Lower lobe of right lung (tissue), 2 donors: ENCODE data around the gene INPP5A. TPM values are rescaled to one million over a fixed set of nuclear protein-coding genes. Genes with fewer than 3 reads are reported as not detected.
A peak's percentile ranks its signal among the peaks of the same experiment; 100 is the strongest.

Experiments
- ATAC-seq, 2 donors: fragments of 200-7000 bp; cut with Tn5 transposase; one replicate each; pipeline ENCODE4 v1.9.1; 2020 to 2022; ENCODE audit warnings: mild to moderate bottlenecking in 2 of 2, moderate library complexity in 2 of 2
- DNase-seq: peaks from one replicate; pipeline ENCODE4 v3.0.0-alpha.2; 2020
- H3K27ac ChIP-seq: fragments of 200-600 bp; one replicate; pipeline ENCODE4 v1.8.0; 2022
- H3K27me3 ChIP-seq: fragments of 200-600 bp; one replicate; pipeline ENCODE4 v1.8.0; 2022; ENCODE audit warnings: low read depth
- H3K36me3 ChIP-seq: fragments of 200-600 bp; one replicate; pipeline ENCODE4 v1.8.0; 2022; ENCODE audit warnings: mild to moderate bottlenecking
- H3K4me1 ChIP-seq: fragments of 200-600 bp; one replicate; pipeline ENCODE4 v1.8.0; 2022
- H3K4me3 ChIP-seq: fragments of 200-600 bp; one replicate; pipeline ENCODE4 v1.8.0; 2022; ENCODE audit warnings: mild to moderate bottlenecking
- H3K9me3 ChIP-seq: fragments of 200-600 bp; one replicate; pipeline ENCODE4 v1.8.0; 2022
- intact Hi-C: fragments of 100-400 bp; cut with DNase I; formaldehyde crosslinking; loops from one replicate; pipeline ENCODE4 v1.11.0; 2022
- total RNA-seq: library from RNA; stranded (reverse); fragmentation: NEBNext Ultra II Directional; extraction: Animal tissue kit (Norgen Biotek cat#: 25700); gene quantifications from one replicate; pipeline ENCODE4 v1.2.1, GENCODE V29; 2021
- TF ChIP-seq, protein P1 (sequence below): fragments of 200-600 bp; IDR thresholded peaks from one replicate; pipeline ENCODE4 v1.8.0; 2022; ENCODE audit warnings: antibody characterized with exemption, mild to moderate bottlenecking
- donor health status: DM: no; HTN: yes; CAD: no; lungs with severe emphysema.

Gene INPP5A
- total RNA-seq, 1 donor from 2014 or later, result 34.1 TPM

DNA sequence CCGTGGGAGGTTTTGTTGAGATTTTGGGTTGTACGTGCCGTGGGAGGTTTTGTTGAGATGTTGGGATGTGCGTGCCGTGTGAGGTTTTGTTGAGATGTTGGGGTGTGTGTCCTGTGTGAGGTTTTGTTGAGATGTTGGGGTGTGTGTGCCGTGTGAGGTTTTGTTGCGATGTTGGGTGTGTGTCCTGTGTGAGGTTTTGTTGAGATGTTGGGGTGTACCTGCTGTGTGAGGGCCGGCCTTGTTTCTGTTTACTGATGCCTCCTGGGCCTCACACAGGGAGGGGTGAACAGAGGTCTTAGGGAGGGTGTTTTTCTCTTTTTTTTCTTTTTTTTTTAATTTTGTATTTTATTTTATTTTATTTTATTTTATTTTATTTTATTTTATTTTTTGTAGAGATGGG is 36.7 kb downstream of the INPP5A start:
- H3K4me1 ChIP-seq, result peaks cover 65% of the 10 kb centered on the region
- intact Hi-C loops, result no loop called here
- no peaks in the 10 kb centered on the region for H3K27me3 ChIP-seq
- no peaks in the 10 kb centered on the region for H3K9me3 ChIP-seq
- H3K36me3 ChIP-seq, result no peaks in the 10 kb centered on the region
- no peak overlapping the region for H3K4me3 ChIP-seq
- DNase-seq, result no peak
- TF ChIP-seq, protein P1, sequence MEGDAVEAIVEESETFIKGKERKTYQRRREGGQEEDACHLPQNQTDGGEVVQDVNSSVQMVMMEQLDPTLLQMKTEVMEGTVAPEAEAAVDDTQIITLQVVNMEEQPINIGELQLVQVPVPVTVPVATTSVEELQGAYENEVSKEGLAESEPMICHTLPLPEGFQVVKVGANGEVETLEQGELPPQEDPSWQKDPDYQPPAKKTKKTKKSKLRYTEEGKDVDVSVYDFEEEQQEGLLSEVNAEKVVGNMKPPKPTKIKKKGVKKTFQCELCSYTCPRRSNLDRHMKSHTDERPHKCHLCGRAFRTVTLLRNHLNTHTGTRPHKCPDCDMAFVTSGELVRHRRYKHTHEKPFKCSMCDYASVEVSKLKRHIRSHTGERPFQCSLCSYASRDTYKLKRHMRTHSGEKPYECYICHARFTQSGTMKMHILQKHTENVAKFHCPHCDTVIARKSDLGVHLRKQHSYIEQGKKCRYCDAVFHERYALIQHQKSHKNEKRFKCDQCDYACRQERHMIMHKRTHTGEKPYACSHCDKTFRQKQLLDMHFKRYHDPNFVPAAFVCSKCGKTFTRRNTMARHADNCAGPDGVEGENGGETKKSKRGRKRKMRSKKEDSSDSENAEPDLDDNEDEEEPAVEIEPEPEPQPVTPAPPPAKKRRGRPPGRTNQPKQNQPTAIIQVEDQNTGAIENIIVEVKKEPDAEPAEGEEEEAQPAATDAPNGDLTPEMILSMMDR, result no peak
- no peak overlapping the region for H3K27ac ChIP-seq
- no peak for ATAC-seq

DNA sequence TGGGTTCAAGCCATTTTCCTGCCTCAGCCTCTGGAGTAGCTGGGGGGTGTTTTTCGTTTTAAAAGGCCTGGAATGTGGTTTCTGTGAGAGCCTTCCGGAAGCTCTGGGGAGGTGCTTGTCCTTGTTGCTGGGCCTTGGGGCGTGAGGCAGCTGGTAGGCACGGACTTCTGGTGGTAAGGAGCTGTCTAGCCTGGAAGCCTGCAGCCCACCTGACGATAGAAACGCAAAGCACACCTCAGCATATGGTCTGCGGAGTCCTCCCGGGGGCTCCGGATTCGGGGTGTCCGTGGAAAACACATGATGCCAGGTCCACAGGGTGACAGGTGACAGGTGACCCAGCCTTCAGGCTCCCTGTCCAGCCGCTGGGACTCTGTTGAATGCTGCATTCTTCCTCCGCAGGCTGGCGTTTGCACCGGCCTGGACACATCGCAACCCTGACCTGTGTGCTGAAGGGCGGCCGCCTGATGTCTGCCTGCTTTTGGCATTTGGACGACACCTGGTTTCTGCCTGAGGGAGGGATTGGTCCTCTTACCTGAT is 37.3 kb downstream of the INPP5A start:
- no peaks in the 10 kb centered on the region for H3K27me3 ChIP-seq
- no peaks in the 10 kb centered on the region for H3K36me3 ChIP-seq
- DNase-seq, result no peak
- H3K4me1 ChIP-seq, result peaks cover 71% of the 10 kb centered on the region
- TF ChIP-seq, protein P1, result no peak
- H3K4me3 ChIP-seq, result no peak overlapping the region
- no peak overlapping the region for H3K27ac ChIP-seq
- intact Hi-C loops, result no loop called here
- ATAC-seq, result peak in 1 of 2 donors; percentile 3
- H3K9me3 ChIP-seq, result no peaks in the 10 kb centered on the region

DNA sequence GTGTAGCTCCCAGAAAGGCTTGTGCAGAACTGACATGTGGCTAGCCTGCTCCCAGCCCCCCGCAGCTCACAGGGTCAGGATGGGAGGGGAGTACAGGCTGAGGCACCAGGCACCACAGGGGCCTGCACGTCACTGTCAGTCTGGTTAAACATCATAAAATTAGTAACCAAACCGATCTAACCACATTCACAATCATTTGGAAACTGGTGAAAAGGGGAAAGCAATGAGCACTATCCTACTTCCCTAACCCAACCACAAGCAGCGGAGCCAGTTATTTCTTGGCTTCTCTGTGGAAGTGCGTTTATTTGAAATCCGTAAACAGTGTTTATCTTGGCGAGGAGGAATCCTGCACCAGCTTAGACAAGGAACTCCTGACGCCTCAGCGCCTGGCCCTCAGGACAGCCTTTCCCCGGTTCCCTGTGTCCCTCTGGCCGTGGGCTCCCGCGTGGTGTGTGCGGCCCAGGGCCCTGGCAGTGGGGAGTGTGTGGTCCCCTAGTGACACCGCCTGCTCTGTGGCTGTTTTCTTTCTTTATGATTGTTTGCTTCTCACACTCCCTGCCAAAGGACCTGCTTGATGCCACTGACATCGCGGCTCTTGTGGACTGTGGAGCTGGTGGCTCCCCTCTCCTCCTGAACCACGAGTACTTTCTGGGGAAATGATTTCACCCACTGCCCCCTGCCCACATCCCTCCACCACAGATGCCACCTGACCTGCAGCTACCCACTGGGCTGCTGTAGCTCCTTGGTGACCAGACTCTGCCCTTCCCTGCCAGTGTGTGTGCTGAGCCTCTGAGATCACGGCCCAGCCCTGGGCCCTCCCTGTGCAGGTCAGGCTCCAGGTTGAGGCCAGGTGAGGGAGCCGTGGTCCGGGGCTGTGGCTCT is 38.0 kb downstream of the INPP5A start:
- intact Hi-C loops, result no loop called here

DNA sequence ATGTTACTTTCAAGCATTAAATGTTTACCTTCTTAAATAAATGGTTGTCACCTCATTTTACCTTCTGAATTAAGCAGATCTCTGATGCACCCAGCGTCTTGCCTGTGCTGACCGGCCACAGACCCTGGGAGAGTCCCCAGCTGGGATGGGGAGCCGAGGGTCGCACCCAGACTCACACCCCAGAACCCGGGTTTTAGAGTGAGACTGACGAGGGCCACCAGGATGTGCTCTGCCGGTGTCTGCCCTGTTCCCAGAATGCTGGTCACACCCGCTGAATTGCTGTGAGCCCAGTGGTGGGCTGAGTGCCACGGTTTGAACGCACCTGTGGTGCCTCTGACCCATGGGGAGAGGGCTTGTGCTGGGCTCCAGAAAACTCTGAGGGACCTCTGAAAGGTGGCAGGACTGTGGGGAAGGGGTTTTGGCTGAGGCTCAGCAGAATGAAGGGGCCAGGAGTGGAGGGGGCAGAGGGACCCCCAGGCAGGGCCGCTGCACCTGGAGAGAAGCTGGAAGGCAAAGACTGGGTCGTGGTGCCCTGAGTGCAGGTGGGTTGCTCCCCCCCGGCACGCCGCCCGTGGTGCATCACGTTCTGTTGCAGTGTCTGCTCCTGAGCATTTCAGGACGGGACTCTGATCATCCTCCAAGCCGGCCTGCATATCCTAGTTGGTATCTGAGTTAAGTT is 39.2 kb downstream of the INPP5A start:
- no peaks in the 10 kb centered on the region for H3K27me3 ChIP-seq
- TF ChIP-seq, protein P1, result no peak
- DNase-seq, result no peak
- H3K9me3 ChIP-seq, result no peaks in the 10 kb centered on the region
- no peak for ATAC-seq
- intact Hi-C loops, result no loop called here
- H3K4me1 ChIP-seq, result peaks cover 55% of the 10 kb centered on the region
- H3K36me3 ChIP-seq, result no peaks in the 10 kb centered on the region
- no peak overlapping the region for H3K4me3 ChIP-seq
- H3K27ac ChIP-seq, result no peak overlapping the region

More for the DNA sequence above, 38.0 kb downstream of the INPP5A start:
- Histone ChIP-seq H3K4me1 (peaks cover 67% of the 10 kb centered on the region), H3K9me3 (no peaks in the 10 kb centered on the region), H3K4me3 (no peak overlapping the region), H3K36me3 (no peaks in the 10 kb centered on the region), H3K27me3 (no peaks in the 10 kb centered on the region), H3K27ac (no peak overlapping the region)
- ATAC-seq (peak; percentile 44 to 57), DNase-seq (no peak)
- TF ChIP-seq, protein P1, result no peak

DNA sequence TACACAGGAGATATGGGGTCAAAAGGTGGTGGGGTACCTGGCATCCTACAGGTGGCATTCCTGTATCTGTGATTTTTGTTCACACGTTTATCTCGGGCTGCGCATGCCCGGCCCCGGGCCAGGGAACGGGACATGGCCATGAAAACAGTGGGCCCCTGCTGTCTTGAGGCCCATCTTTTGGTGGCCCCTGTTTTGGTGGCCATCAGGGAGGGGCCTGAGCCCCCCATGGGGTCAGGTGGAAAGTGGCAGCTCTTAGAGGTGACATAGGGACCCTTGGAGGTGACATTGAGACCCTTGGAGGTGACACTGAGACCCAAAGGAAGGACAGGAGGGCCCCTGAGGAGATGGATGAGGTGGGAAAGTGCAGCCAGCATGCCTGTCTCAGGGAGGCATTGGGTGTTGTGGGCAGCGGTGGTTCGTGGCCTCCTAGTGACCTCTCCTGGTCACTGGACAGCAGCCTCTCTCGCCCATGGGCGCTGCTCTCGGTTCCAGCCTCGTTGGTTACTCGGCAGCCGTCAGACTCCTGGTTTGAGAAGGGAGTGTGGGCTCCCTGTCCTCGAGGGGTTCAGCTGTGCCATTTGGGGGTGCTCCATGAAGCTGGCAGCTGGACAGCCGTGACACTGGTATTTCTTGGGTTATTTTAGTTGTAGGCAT is 39.9 kb downstream of the INPP5A start:
- peaks cover 48% of the 10 kb centered on the region for H3K4me1 ChIP-seq
- H3K9me3 ChIP-seq, result no peaks in the 10 kb centered on the region
- TF ChIP-seq, protein P1, result peak; percentile 37
- intact Hi-C loops, result no loop called here
- no peak overlapping the region for H3K27ac ChIP-seq
- H3K27me3 ChIP-seq, result no peaks in the 10 kb centered on the region
- no peak overlapping the region for H3K4me3 ChIP-seq
- DNase-seq (no peak), ATAC-seq (no peak)
- no peaks in the 10 kb centered on the region for H3K36me3 ChIP-seq
